ENCODE measurements around the gene MGLL.

DNA sequence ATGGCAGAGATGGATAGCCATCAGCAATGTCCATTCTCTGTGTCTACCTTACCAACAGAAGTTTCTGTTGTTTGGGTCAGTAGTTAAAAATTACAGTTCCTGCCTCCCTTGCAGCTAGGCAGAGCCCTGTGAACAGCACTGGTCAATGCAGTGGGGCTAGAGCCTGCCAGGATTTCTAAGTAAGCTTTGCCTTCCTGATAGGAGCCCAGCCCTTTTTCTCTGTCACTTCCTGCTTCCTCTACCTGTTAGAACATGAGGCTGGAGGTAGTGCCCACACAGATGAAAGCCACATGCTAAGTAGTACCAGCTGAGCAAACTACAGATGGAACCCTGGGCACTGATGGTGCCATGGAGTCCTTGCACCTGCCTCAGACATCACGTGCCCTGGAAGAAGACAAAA, 45.0 kb downstream of the MGLL start:
- TF ChIP-seq, protein P1, sequence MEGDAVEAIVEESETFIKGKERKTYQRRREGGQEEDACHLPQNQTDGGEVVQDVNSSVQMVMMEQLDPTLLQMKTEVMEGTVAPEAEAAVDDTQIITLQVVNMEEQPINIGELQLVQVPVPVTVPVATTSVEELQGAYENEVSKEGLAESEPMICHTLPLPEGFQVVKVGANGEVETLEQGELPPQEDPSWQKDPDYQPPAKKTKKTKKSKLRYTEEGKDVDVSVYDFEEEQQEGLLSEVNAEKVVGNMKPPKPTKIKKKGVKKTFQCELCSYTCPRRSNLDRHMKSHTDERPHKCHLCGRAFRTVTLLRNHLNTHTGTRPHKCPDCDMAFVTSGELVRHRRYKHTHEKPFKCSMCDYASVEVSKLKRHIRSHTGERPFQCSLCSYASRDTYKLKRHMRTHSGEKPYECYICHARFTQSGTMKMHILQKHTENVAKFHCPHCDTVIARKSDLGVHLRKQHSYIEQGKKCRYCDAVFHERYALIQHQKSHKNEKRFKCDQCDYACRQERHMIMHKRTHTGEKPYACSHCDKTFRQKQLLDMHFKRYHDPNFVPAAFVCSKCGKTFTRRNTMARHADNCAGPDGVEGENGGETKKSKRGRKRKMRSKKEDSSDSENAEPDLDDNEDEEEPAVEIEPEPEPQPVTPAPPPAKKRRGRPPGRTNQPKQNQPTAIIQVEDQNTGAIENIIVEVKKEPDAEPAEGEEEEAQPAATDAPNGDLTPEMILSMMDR (IDR thresholded peaks at IDR 0.05; ENCODE audit: low read depth, low read length, missing input control), result no peak
- no peak for TF ChIP-seq RAD21 (IDR thresholded peaks at IDR 0.05)
- no peak for TF ChIP-seq GABPA (IDR thresholded peaks at IDR 0.05 in 1 of 2, conservative IDR thresholded peaks at IDR 0.05 in 1 of 2)
- no peak for TF ChIP-seq JUND (IDR thresholded peaks at IDR 0.05)
- TF ChIP-seq, protein P2, sequence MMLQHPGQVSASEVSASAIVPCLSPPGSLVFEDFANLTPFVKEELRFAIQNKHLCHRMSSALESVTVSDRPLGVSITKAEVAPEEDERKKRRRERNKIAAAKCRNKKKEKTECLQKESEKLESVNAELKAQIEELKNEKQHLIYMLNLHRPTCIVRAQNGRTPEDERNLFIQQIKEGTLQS (IDR thresholded peaks at IDR 0.05), result no peak
- TF ChIP-seq, protein P3, sequence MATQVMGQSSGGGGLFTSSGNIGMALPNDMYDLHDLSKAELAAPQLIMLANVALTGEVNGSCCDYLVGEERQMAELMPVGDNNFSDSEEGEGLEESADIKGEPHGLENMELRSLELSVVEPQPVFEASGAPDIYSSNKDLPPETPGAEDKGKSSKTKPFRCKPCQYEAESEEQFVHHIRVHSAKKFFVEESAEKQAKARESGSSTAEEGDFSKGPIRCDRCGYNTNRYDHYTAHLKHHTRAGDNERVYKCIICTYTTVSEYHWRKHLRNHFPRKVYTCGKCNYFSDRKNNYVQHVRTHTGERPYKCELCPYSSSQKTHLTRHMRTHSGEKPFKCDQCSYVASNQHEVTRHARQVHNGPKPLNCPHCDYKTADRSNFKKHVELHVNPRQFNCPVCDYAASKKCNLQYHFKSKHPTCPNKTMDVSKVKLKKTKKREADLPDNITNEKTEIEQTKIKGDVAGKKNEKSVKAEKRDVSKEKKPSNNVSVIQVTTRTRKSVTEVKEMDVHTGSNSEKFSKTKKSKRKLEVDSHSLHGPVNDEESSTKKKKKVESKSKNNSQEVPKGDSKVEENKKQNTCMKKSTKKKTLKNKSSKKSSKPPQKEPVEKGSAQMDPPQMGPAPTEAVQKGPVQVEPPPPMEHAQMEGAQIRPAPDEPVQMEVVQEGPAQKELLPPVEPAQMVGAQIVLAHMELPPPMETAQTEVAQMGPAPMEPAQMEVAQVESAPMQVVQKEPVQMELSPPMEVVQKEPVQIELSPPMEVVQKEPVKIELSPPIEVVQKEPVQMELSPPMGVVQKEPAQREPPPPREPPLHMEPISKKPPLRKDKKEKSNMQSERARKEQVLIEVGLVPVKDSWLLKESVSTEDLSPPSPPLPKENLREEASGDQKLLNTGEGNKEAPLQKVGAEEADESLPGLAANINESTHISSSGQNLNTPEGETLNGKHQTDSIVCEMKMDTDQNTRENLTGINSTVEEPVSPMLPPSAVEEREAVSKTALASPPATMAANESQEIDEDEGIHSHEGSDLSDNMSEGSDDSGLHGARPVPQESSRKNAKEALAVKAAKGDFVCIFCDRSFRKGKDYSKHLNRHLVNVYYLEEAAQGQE (IDR thresholded peaks at IDR 0.05), result no peak
